OCI-LY1 (cell line): ENCODE results near the gene ZNF316.
"Not testable (repeated sequence)": the region's sequence is repeated elsewhere in the genome, so short reads cannot be mapped to it uniquely, and the experiment has no call there.

Experiments used
- H2AFZ ChIP-seq: fragments of 200-600 bp; sonication (generic), shearing (Covaris generic); 2 replicates; pipeline ENCODE4 v1.6.0; 2014; ENCODE audit warnings: antibody characterized with exemption, mild to moderate bottlenecking, low read length
- H3F3A ChIP-seq: fragments of 200-600 bp; sonication (generic), shearing (Covaris generic); 2 replicates; pipeline ENCODE4 v1.6.0; 2014; ENCODE audit warnings: mild to moderate bottlenecking, antibody characterized with exemption, low read length, moderate library complexity; ENCODE audit not compliant: insufficient read depth
- H3K27ac ChIP-seq: fragments of 200-600 bp; sonication (generic); 2 replicates; pipeline ENCODE4 v1.5.1; 2014; ENCODE audit warnings: low read length, mixed run types, mild to moderate bottlenecking, low read depth; ENCODE audit not compliant: poor library complexity, severe bottlenecking
- H3K27me3 ChIP-seq: fragments of 200-600 bp; sonication (generic); 2 replicates; pipeline ENCODE4 v1.6.0; 2014; ENCODE audit warnings: antibody characterized with exemption, mild to moderate bottlenecking, low read length, moderate library complexity; ENCODE audit not compliant: insufficient read depth
- H3K36me3 ChIP-seq: fragments of 200-600 bp; sonication (generic); 2 replicates; pipeline ENCODE4 v1.6.1; 2014; ENCODE audit warnings: mild to moderate bottlenecking, antibody characterized with exemption, low read length, moderate library complexity, mixed read lengths; ENCODE audit not compliant: insufficient read depth
- H3K4me1 ChIP-seq: fragments of 200-600 bp; sonication (generic); 2 replicates; pipeline ENCODE4 v1.5.1; 2014; ENCODE audit warnings: mild to moderate bottlenecking, low read length, moderate library complexity; ENCODE audit not compliant: insufficient read depth, severe bottlenecking
- H3K4me2 ChIP-seq: fragments of 200-600 bp; sonication (generic), shearing (Covaris generic); 2 replicates; pipeline ENCODE4 v1.6.1; 2014; ENCODE audit warnings: low read length
- H3K4me3 ChIP-seq: fragments of 200-600 bp; sonication (generic); 2 replicates; pipeline ENCODE4 v1.5.1; 2014; ENCODE audit warnings: low read length, low read depth, mild to moderate bottlenecking, mixed read lengths; ENCODE audit not compliant: poor library complexity, severe bottlenecking
- H3K79me2 ChIP-seq: fragments of 200-600 bp; shearing (Covaris generic); 2 replicates; pipeline ENCODE4 v1.6.1; 2016; ENCODE audit warnings: mixed run types, low read length, mixed read lengths; ENCODE audit not compliant: insufficient read depth
- H3K9ac ChIP-seq: fragments of 200-600 bp; sonication (generic), shearing (Covaris generic); 2 replicates; pipeline ENCODE4 v1.6.1; 2014; ENCODE audit warnings: mild to moderate bottlenecking, low read length, mixed read lengths
- H3K9me2 ChIP-seq: fragments of 200-600 bp; sonication (generic), shearing (Covaris generic); 2 replicates; pipeline ENCODE4 v1.6.1; 2014; ENCODE audit warnings: low read depth, mild to moderate bottlenecking, low read length, mixed read lengths
- H3K9me3 ChIP-seq: fragments of 200-600 bp; shearing (Covaris generic); 2 replicates; pipeline ENCODE4 v1.6.1; 2014; ENCODE audit warnings: low read length, mixed read lengths
- H4K20me1 ChIP-seq: fragments of 200-600 bp; sonication (generic), shearing (Covaris generic); 2 replicates; pipeline ENCODE4 v1.6.0; 2016; ENCODE audit warnings: mild to moderate bottlenecking, low read length; ENCODE audit not compliant: insufficient read depth
- CTCF ChIP-seq: fragments of 200-600 bp; sonication (generic), shearing (Covaris generic); IDR thresholded peaks from 2 replicates; pipeline ENCODE4 v1.5.1; 2017; ENCODE audit warnings: mild to moderate bottlenecking, antibody characterized with exemption, low read length, moderate library complexity, mixed read lengths
- EZH2 ChIP-seq: fragments of 200-600 bp; sonication (generic), shearing (Covaris generic); IDR thresholded peaks from 2 replicates; pipeline ENCODE4 v1.8.0; 2017; ENCODE audit warnings: borderline replicate concordance, mixed run types, mild to moderate bottlenecking, antibody characterized with exemption, low read length, moderate library complexity, mixed read lengths

The ZNF316 gene

DNA sequence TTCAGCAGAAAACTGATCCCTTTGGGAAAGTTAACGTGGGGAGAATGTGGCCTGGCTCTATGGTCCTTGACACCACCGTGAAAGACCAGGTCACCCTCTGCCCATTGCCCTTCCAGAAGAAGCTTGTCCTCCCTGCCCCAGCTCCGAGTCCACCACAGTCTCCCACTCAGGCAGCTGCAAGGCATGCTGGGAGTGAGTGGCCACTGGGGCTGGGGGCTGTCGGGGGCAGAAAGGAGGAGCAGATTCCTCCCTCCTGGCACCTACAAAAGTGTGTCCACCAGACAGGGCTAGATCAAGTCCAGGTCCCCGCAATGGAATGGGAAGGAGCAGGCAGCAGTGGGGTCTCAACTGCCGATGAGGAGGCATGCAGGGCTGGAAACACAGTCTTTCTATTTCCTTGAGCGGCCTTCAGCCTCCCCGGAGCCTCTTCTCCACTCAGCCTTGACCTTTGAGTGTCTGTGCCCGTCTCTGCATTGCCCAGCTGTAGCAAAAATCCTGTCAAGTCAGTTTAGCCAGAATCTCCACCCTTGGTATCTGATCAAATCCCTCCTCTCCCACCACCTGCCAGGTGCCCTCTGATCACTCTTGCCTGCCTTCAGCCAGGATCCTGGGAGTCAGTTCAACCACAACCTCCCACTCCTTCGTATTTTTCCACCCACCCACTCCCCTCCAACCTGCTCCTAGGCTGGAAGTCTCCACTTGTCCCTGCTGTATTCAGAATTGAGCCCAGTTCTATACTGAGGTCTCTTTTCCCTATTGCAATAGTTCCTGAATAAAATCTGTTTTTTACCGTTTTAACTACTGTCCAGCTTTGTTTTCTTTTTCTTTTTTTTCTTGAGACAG, 6.9 kb upstream of the ZNF316 start:
- Histone ChIP-seq H3K36me3 (no peaks in the 10 kb centered on the region), H3K9me2 (no peaks in the 10 kb centered on the region), H3K4me1 (no peaks in the 10 kb centered on the region), H2AFZ (no peak overlapping the region), H3K9me3 (no peaks in the 10 kb centered on the region), H3K27me3 (peaks cover 4% of the 10 kb centered on the region; the same call in 1 of the 2 replicates), H3F3A (no peaks in the 10 kb centered on the region), H3K9ac (no peak overlapping the region), H3K4me3 (no peak overlapping the region), H3K4me2 (no peak overlapping the region), H3K79me2 (no peaks in the 10 kb centered on the region), H4K20me1 (no peaks in the 10 kb centered on the region), H3K27ac (no peak overlapping the region)
- TF ChIP-seq EZH2: no peak
- TF ChIP-seq CTCF: no peak

DNA sequence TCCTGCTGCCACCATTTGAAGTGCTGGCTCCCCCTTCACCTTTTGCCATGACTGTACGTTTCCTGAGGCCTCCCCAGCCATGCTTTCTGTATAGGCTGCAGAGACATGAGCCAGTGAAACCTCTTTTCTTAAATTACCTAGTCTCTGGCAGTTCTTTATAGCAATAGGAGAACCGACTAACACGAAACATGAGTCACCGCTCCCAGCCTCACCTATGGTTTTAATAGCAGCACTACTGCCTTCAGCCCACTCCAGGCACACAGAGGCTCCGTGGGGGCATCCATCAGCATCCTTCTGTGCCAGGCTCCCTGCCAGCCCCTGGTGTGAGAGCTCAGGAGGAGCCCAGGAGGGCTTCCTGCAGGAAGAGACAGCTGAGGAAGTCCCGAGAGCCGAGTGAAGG, 5.5 kb upstream of the ZNF316 start:
- no peaks in the 10 kb centered on the region for H3K36me3 ChIP-seq
- H4K20me1 ChIP-seq: no peaks in the 10 kb centered on the region
- no peak overlapping the region for H3K9ac ChIP-seq
- peaks cover 4% of the 10 kb centered on the region for H3K4me1 ChIP-seq
- H3K4me3 ChIP-seq: no peak overlapping the region
- no peak overlapping the region for H3K4me2 ChIP-seq
- H3K9me2 ChIP-seq: no peaks in the 10 kb centered on the region
- TF ChIP-seq EZH2: no peak
- no peak for TF ChIP-seq CTCF
- no peaks in the 10 kb centered on the region for H3K9me3 ChIP-seq
- no peaks in the 10 kb centered on the region for H3K79me2 ChIP-seq
- peaks cover 4% of the 10 kb centered on the region; the same call in 1 of the 2 replicates for H3K27me3 ChIP-seq
- no peak overlapping the region for H3K27ac ChIP-seq
- no peaks in the 10 kb centered on the region for H3F3A ChIP-seq
- no peak overlapping the region for H2AFZ ChIP-seq

GRCh38 chr7:6634021-6634420, 3.1 kb upstream of the ZNF316 start:
- TF ChIP-seq EZH2 (no peak), CTCF (no peak)
- no peak overlapping the region for H3K27ac ChIP-seq
- no peak overlapping the region for H2AFZ ChIP-seq
- no peaks in the 10 kb centered on the region for H3K9me2 ChIP-seq
- H3K27me3 ChIP-seq: peaks cover 4% of the 10 kb centered on the region; the same call in 1 of the 2 replicates
- 0 out of 2 replicates have a peak, but pooled peaks cover under 1% of the 10 kb centered on the region for H3K36me3 ChIP-seq
- H3K79me2 ChIP-seq: no peaks in the 10 kb centered on the region
- no peak overlapping the region for H3K4me3 ChIP-seq
- no peak overlapping the region for H3K4me2 ChIP-seq
- no peaks in the 10 kb centered on the region for H3F3A ChIP-seq
- no peaks in the 10 kb centered on the region for H3K9me3 ChIP-seq
- H3K4me1 ChIP-seq: peaks cover 17% of the 10 kb centered on the region
- no peaks in the 10 kb centered on the region for H4K20me1 ChIP-seq
- H3K9ac ChIP-seq: no peak overlapping the region

- H3K79me2 ChIP-seq, H2AFZ ChIP-seq, H3K27ac ChIP-seq, H3K4me2 ChIP-seq, H3F3A ChIP-seq, H3K9ac ChIP-seq, H3K27me3 ChIP-seq, H3K9me2 ChIP-seq, H4K20me1 ChIP-seq, H3K4me3 ChIP-seq, H3K9me3 ChIP-seq: not testable (repeated sequence)
- peaks cover 17% of the 10 kb centered on the region for H3K4me1 ChIP-seq
- peaks cover 10% of the 10 kb centered on the region; the same call in 1 of the 2 replicates for H3K36me3 ChIP-seq
Observed at GRCh38 chr7:6634971-6635370, 2.1 kb upstream of the ZNF316 start.
